HFFc6 (cell line): ENCODE data around the gene SMIM24. TPM values are rescaled to one million over a fixed set of nuclear protein-coding genes. Genes with fewer than 3 reads are reported as not detected.

Experiments
- DNase-seq: peaks from one replicate; pipeline ENCODE4 v3.0.0-alpha.2; 2018
- H3K27ac Mint-ChIP-seq: 2 replicates; pipeline ENCODE4 v1.8.0; 2020; ENCODE audit warnings: mild to moderate bottlenecking, mixed read lengths
- H3K27me3 Mint-ChIP-seq: 2 replicates; pipeline ENCODE4 v1.8.0; 2021; ENCODE audit warnings: mild to moderate bottlenecking, moderate library complexity, mixed read lengths; ENCODE audit not compliant: insufficient read depth
- H3K36me3 Mint-ChIP-seq: 2 replicates; pipeline ENCODE4 v1.8.0; 2021; ENCODE audit warnings: low read depth, mixed read lengths
- H3K4me1 Mint-ChIP-seq: 2 replicates; pipeline ENCODE4 v1.8.0; 2020; ENCODE audit warnings: low read depth, mixed read lengths
- H3K4me3 Mint-ChIP-seq: 2 replicates; pipeline ENCODE4 v1.8.0; 2020; ENCODE audit warnings: mild to moderate bottlenecking, moderate library complexity, mixed read lengths
- H3K9me3 Mint-ChIP-seq: 2 replicates; pipeline ENCODE4 v1.8.0; 2020; ENCODE audit warnings: mild to moderate bottlenecking, mixed read lengths
- total RNA-seq, 6 experiments: library from RNA; stranded (reverse); fragmentation: NEBNext Ultra II Directional; extraction: Animal tissue kit (Norgen Biotek cat#: 25700); gene quantifications; 2 replicates in 1 of 6; 3 replicates in 5 of 6; pipeline ENCODE4 v1.2.3, GENCODE V29; 2021
- TF ChIP-seq, protein P1 (sequence below): fragments of 200-600 bp; sonication (generic); IDR thresholded peaks from 2 replicates; pipeline ENCODE4 v1.5.0; 2021; ENCODE audit warnings: antibody characterized with exemption, mild to moderate bottlenecking

SMIM24 gene
- total RNA-seq, 6 experiments from 2014 or later, result not detected

- no peak for DNase-seq
- Mint-ChIP-seq H3K27me3 (peaks cover 14% of the 10 kb centered on the region), H3K36me3 (no peaks in the 10 kb centered on the region), H3K4me1 (no peaks in the 10 kb centered on the region), H3K4me3 (no peak overlapping the region), H3K27ac (no peak overlapping the region), H3K9me3 (no peaks in the 10 kb centered on the region)
- TF ChIP-seq, protein P1, sequence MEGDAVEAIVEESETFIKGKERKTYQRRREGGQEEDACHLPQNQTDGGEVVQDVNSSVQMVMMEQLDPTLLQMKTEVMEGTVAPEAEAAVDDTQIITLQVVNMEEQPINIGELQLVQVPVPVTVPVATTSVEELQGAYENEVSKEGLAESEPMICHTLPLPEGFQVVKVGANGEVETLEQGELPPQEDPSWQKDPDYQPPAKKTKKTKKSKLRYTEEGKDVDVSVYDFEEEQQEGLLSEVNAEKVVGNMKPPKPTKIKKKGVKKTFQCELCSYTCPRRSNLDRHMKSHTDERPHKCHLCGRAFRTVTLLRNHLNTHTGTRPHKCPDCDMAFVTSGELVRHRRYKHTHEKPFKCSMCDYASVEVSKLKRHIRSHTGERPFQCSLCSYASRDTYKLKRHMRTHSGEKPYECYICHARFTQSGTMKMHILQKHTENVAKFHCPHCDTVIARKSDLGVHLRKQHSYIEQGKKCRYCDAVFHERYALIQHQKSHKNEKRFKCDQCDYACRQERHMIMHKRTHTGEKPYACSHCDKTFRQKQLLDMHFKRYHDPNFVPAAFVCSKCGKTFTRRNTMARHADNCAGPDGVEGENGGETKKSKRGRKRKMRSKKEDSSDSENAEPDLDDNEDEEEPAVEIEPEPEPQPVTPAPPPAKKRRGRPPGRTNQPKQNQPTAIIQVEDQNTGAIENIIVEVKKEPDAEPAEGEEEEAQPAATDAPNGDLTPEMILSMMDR, result no peak
These were observed 2.8 kb downstream of the SMIM24 start for GRCh38 chr19:3477506-3477905.

- Mint-ChIP-seq H3K27ac (no peak overlapping the region), H3K4me3 (no peak overlapping the region), H3K36me3 (no peaks in the 10 kb centered on the region), H3K4me1 (no peaks in the 10 kb centered on the region), H3K27me3 (peaks cover 11% of the 10 kb centered on the region), H3K9me3 (no peaks in the 10 kb centered on the region)
- no peak for DNase-seq
- TF ChIP-seq, protein P1, result no peak
These were observed 3.5 kb downstream of the SMIM24 start for GRCh38 chr19:3476830-3477229.

DNA sequence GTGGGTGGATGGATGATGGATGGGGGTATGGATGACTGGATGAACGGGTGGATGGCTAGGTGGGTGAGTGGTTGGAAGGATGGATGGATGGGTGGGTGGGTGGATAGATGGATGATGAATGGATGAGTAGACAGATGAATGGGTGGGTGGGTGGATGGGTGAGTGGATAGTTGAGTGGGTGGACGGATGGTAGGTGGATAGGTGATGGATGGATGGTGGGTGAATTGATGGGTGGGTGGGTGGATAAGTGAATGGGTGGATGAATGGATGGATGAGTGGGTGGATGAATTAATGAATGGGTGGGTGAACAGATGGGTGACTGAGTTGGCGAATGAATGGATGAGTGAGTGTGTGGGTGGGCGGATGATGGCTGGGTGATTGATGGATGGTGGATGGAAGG, 4.9 kb downstream of the SMIM24 start:
- H3K27me3 Mint-ChIP-seq, result peaks cover 22% of the 10 kb centered on the region
- no peaks in the 10 kb centered on the region for H3K36me3 Mint-ChIP-seq
- H3K27ac Mint-ChIP-seq, result no peak overlapping the region
- DNase-seq, result no peak
- no peaks in the 10 kb centered on the region for H3K9me3 Mint-ChIP-seq
- TF ChIP-seq, protein P1, result no peak
- no peak overlapping the region for H3K4me3 Mint-ChIP-seq
- peaks cover 4% of the 10 kb centered on the region for H3K4me1 Mint-ChIP-seq

DNA sequence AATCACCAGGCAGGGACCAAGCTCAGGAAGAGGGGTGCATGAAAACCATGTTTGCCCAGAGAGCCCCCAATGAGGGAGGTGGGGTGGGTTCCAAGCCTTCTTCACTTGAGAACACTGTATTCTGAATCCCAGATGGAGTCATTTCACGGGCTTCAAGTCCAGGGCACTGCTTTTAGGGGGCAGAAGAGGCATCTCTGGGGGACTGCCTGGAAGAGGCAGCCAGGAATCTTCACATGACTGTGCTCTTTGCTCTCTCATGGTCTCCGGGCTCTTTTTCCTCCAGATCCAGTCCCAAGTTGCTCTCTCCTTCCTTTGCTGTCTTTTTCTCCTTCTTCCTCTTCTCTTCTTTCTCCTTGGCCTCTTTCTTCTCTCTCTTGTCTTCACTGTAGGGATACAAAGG, 5.7 kb downstream of the SMIM24 start:
- TF ChIP-seq, protein P1, result no peak
- Mint-ChIP-seq H3K27ac (no peak overlapping the region), H3K4me1 (peaks cover 6% of the 10 kb centered on the region), H3K36me3 (no peaks in the 10 kb centered on the region), H3K4me3 (no peak overlapping the region), H3K9me3 (no peaks in the 10 kb centered on the region), H3K27me3 (peaks cover 22% of the 10 kb centered on the region)
- no peak for DNase-seq

DNA sequence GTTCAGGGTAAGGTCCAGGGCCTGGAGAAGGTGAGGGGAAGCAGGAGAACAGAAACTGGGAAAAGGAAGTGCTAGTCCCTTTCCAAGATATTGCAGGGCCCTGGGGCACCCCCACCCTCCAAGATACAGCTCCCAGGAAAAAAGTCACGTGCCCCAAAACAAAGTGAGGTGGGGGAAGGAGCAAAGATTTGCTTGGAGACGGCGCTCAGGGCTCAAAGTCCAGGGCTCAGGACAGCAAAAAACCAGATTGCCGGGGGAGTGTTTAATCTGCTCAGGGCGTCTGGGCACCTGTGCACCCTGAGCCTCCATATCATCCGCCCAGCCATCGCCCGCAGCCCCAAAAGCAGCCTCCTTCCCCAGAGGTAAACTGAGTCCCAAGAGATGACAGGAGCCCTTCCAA, 6.3 kb downstream of the SMIM24 start:
- Mint-ChIP-seq H3K36me3 (no peaks in the 10 kb centered on the region), H3K27ac (peak overlapping the region; percentile 19; the same call in 1 of the 2 replicates), H3K4me1 (peaks cover 6% of the 10 kb centered on the region), H3K27me3 (peaks cover 25% of the 10 kb centered on the region), H3K9me3 (no peaks in the 10 kb centered on the region), H3K4me3 (no peak overlapping the region)
- TF ChIP-seq, protein P1, result no peak
- DNase-seq, result no peak
